GM11168 (cell line): ENCODE data around the gene UQCR11.

Experiments used
- in situ Hi-C: fragments of 300-500 bp; cut with MboI; formaldehyde crosslinking; loops from one replicate; pipeline ENCODE4 v1.12.0; 2022; ENCODE audit warnings: low sequenced_read_pairs; ENCODE audit not compliant: unreplicated experiment

Gene UQCR11

GRCh38 chr19:1636325-1637236 lies 31.3 kb upstream of the UQCR11 start:
- in situ Hi-C loops, result no loop called here

- in situ Hi-C loops, result no loop called here
These were observed 29.6 kb upstream of the UQCR11 start for GRCh38 chr19:1634938-1635243.

GRCh38 chr19:1634242-1634937 lies 29.1 kb upstream of the UQCR11 start:
- in situ Hi-C loops, result no loop called here

- in situ Hi-C loops, result no loop called here
These were observed 28.1 kb upstream of the UQCR11 start for GRCh38 chr19:1633269-1633826.

- in situ Hi-C loops, result no loop called here
These were observed 27.4 kb upstream of the UQCR11 start for GRCh38 chr19:1632462-1633268.

GRCh38 chr19:1631557-1632100 lies 26.4 kb upstream of the UQCR11 start:
- in situ Hi-C loops, result no loop called here

GRCh38 chr19:1630811-1631210 lies 25.5 kb upstream of the UQCR11 start:
- in situ Hi-C loops, result no loop called here

- in situ Hi-C loops, result no loop called here
These were observed 24.8 kb upstream of the UQCR11 start for GRCh38 chr19:1630012-1630411.

- in situ Hi-C loops, result no loop called here
These were observed 24.1 kb upstream of the UQCR11 start for GRCh38 chr19:1629256-1629808.

- in situ Hi-C loops, result no loop called here
These were observed 21.9 kb upstream of the UQCR11 start for GRCh38 chr19:1627194-1627593.

- in situ Hi-C loops, result no loop called here
These were observed 21.3 kb upstream of the UQCR11 start for GRCh38 chr19:1626417-1627010.

GRCh38 chr19:1624458-1624857 lies 19.2 kb upstream of the UQCR11 start:
- in situ Hi-C loops, result no loop called here

GRCh38 chr19:1622541-1622940 lies 17.3 kb upstream of the UQCR11 start:
- in situ Hi-C loops, result no loop called here

GRCh38 chr19:1622007-1622406 lies 16.7 kb upstream of the UQCR11 start:
- in situ Hi-C loops, result no loop called here

- in situ Hi-C loops, result no loop called here
These were observed 16.3 kb upstream of the UQCR11 start for GRCh38 chr19:1621574-1621973.

- in situ Hi-C loops, result no loop called here
These were observed 15.8 kb upstream of the UQCR11 start for GRCh38 chr19:1621021-1621420.

- in situ Hi-C loops, result no loop called here
These were observed 15.2 kb upstream of the UQCR11 start for GRCh38 chr19:1620502-1620901.

- in situ Hi-C loops, result no loop called here
These were observed 14.4 kb upstream of the UQCR11 start for GRCh38 chr19:1619703-1620102.

GRCh38 chr19:1619094-1619439 lies 13.8 kb upstream of the UQCR11 start:
- in situ Hi-C loops, result no loop called here
